B cell (primary cell): ENCODE measurements around the gene MOV10L1. TPM values are rescaled to one million over a fixed set of nuclear protein-coding genes. Genes with fewer than 3 reads are reported as not detected.

ENCODE experiments used
- ATAC-seq: fragments of 200-7000 bp; cut with Tn5 transposase; one replicate; pipeline ENCODE4 v1.10.0; 2021; ENCODE audit warnings: low read depth, mild to moderate bottlenecking, moderate number of reproducible peaks, moderate library complexity
- CTCF ChIA-PET: fragments of 350-600 bp; sonication (Branson Sonifier 250); formaldehyde crosslinking; loops from one replicate; lab custom pipeline; 2021; ENCODE audit warnings: antibody characterized with exemption, inconsistent platforms; lab: Charles Lee
- POLR2A ChIA-PET: fragments of 350-600 bp; sonication (Branson Sonifier 250); formaldehyde crosslinking; loops from one replicate; lab custom pipeline; 2021; ENCODE audit warnings: antibody characterized with exemption; lab: Charles Lee
- DNase-seq: peaks from one replicate; pipeline ENCODE4 v3.0.0; 2013
- H2AFZ ChIP-seq: 2 replicates; pipeline ENCODE4 v1.6.1; 2012; ENCODE audit warnings: mild to moderate bottlenecking, low read depth, low read length; ENCODE audit not compliant: insufficient read depth, poor library complexity, severe bottlenecking
- H3K27ac ChIP-seq, 2 donors: 1 replicate in 1 of 2; 2 replicates in 1 of 2; pipeline ENCODE4 v1.5.1; 2012 to 2013; ENCODE audit warnings: low read length in 2 of 2, mild to moderate bottlenecking in 2 of 2, moderate library complexity in 1 of 2
- H3K27me3 ChIP-seq, 4 experiments: fragments of 200-600 bp in 1 of 4; sonication (generic) in 1 of 4; replicated peaks in 1 of 4; 1 replicate in 2 of 4; 2 replicates in 2 of 4; pipeline versions ENCODE4 v1.6.1 to v1.7.0; 2013 to 2016; ENCODE audit warnings: low read length in 3 of 4, mild to moderate bottlenecking in 2 of 4, mixed read lengths in 1 of 4, moderate library complexity in 1 of 4; ENCODE audit not compliant: insufficient read depth in 4 of 4, control insufficient read depth in 3 of 4; ENCODE audit errors: control extremely low read depth in 1 of 4
- H3K36me3 ChIP-seq, 2 experiments: replicated peaks in 1 of 2; 1 replicate in 1 of 2; 2 replicates in 1 of 2; pipeline versions ENCODE4 v1.6.1 to v1.7.1; 2013; ENCODE audit warnings: low read length in 1 of 2; ENCODE audit not compliant: insufficient read depth in 2 of 2, control insufficient read depth in 1 of 2; ENCODE audit errors: control extremely low read depth in 1 of 2, extremely low read depth in 1 of 2
- H3K4me1 ChIP-seq, 2 donors: fragments of 200-600 bp in 1 of 2; sonication (generic) in 1 of 2; 1 replicate in 1 of 2; 2 replicates in 1 of 2; pipeline versions ENCODE4 v1.5.1 to v1.6.1; 2013 to 2017; ENCODE audit warnings: low read length in 2 of 2; ENCODE audit not compliant: control insufficient read depth in 2 of 2, insufficient read depth in 2 of 2
- H3K4me2 ChIP-seq: replicated peaks from 2 replicates; pipeline ENCODE3; 2012; ENCODE audit warnings: mild to moderate bottlenecking, low read depth, low read length; ENCODE audit not compliant: poor library complexity, severe bottlenecking
- H3K4me3 ChIP-seq, 5 experiments: fragments of 200-600 bp in 1 of 5; sonication (generic) in 1 of 5; 1 replicate in 3 of 5; 2 replicates in 2 of 5; pipeline versions ENCODE4 v1.5.1 to v1.7.0; 2011 to 2016; ENCODE audit warnings: low read length in 4 of 5, mild to moderate bottlenecking in 4 of 5, low read depth in 2 of 5, control low read depth in 1 of 5, moderate library complexity in 1 of 5; ENCODE audit not compliant: insufficient read depth in 1 of 5; ENCODE audit errors: control extremely low read depth in 1 of 5, extremely low read depth in 1 of 5
- H3K79me2 ChIP-seq: fragments of 200-600 bp; sonication (generic); one replicate; pipeline ENCODE4 v1.6.0; 2016; ENCODE audit warnings: low read length; ENCODE audit not compliant: control insufficient read depth, insufficient read depth
- H3K9ac ChIP-seq: fragments of 200-600 bp; sonication (generic); 2 replicates; pipeline ENCODE4 v1.6.1; 2017; ENCODE audit warnings: mild to moderate bottlenecking, low read length, moderate library complexity
- H3K9me3 ChIP-seq, 3 donors: one replicate each; pipeline versions ENCODE4 v1.6.1 to v1.7.1; 2013; ENCODE audit warnings: low read length in 2 of 3; ENCODE audit not compliant: control insufficient read depth in 2 of 3, insufficient read depth in 1 of 3; ENCODE audit errors: control extremely low read depth in 1 of 3
- H4K20me1 ChIP-seq: 2 replicates; pipeline ENCODE4 v1.6.0; 2012; ENCODE audit warnings: mild to moderate bottlenecking, low read length; ENCODE audit not compliant: insufficient read depth, control insufficient read depth, poor library complexity, severe bottlenecking
- H3K27ac Mint-ChIP-seq: one replicate; pipeline ENCODE4 v1.8.0; 2021; ENCODE audit warnings: mixed read lengths
- H3K27me3 Mint-ChIP-seq: one replicate; pipeline ENCODE4 v1.8.0; 2021; ENCODE audit warnings: mixed read lengths
- H3K4me1 Mint-ChIP-seq: one replicate; pipeline ENCODE4 v1.8.0; 2021; ENCODE audit warnings: mixed read lengths
- H3K4me3 Mint-ChIP-seq: one replicate; pipeline ENCODE4 v1.8.0; 2021; ENCODE audit warnings: mixed read lengths
- H3K9me3 Mint-ChIP-seq: one replicate; pipeline ENCODE4 v1.8.0; 2022; ENCODE audit warnings: mixed read lengths; ENCODE audit not compliant: insufficient read depth
- CTCF ChIP-seq: fragments of 200-600 bp; IDR thresholded peaks from one replicate; pipeline ENCODE4 v1.8.0; 2022; ENCODE audit warnings: antibody characterized with exemption, mild to moderate bottlenecking
- EZH2 ChIP-seq: IDR thresholded peaks from 2 replicates; pipeline ENCODE4 v1.6.1; 2012; ENCODE audit warnings: borderline replicate concordance, low read depth, mild to moderate bottlenecking, moderate library complexity, low read length; ENCODE audit not compliant: insufficient read depth, poor library complexity, severe bottlenecking
- WGBS: methylation state at CpG from one replicate; pipeline ENCODE4 v1.1.5; 2013; ENCODE audit warnings: missing lambda C conversion rate; ENCODE audit not compliant: insufficient coverage; 5-methylcytosine and 5-hydroxymethylcytosine counted together
- intact Hi-C: fragments of 100-400 bp; cut with micrococcal nuclease; formaldehyde crosslinking; loops from one replicate; pipeline ENCODE4 v1.10.0; 2022
- polyA plus RNA-seq: library from polyadenylated mRNA; depleted of rRNA; stranded (reverse); fragments of >200 nt; gene quantifications from 2 replicates; pipeline ENCODE4 v1.2.3, GENCODE V29; 2012
- total RNA-seq, 2 donors: library from RNA; stranded (reverse); fragments of 120-200 nt in 1 of 2; gene quantifications; 1 replicate in 1 of 2; 2 replicates in 1 of 2; pipeline versions ENCODE4 v1.2.3 to v1.2.4, GENCODE V29; 2013 to 2022

Gene MOV10L1
- total and polyA plus RNA-seq, 2 donors (not counting 1 experiment from before 2014, with no cell fraction given), result not detected

GRCh38 chr22:50061824-50062355, 27.9 kb upstream of the MOV10L1 start:
- TF ChIP-seq EZH2 (no peak), CTCF (no peak)
- no peak for ATAC-seq
- H3K27ac Mint-ChIP-seq, result no peak overlapping the region
- peaks cover 19% of the 10 kb centered on the region for H3K27me3 Mint-ChIP-seq
- no peak overlapping the region for H3K27ac ChIP-seq
- no peak overlapping the region for H3K9ac ChIP-seq
- peaks cover 4 to 9% of the 10 kb centered on the region in 2 donors for H3K4me1 ChIP-seq
- DNase-seq, result no peak
- H3K4me3 ChIP-seq, result no peak overlapping the region
- no peaks in the 10 kb centered on the region for H3K9me3 ChIP-seq
- no peak overlapping the region for H3K4me3 Mint-ChIP-seq
- H3K36me3 ChIP-seq, result no peaks in the 10 kb centered on the region
- peaks cover 0 to 22% (median 13%) of the 10 kb centered on the region in 4 experiments for H3K27me3 ChIP-seq
- no peak overlapping the region for H2AFZ ChIP-seq
- intact Hi-C loops, result no loop called here
- no peak overlapping the region for H3K4me2 ChIP-seq
- no peaks in the 10 kb centered on the region for H4K20me1 ChIP-seq
- ChIA-PET POLR2A (no interaction called here), CTCF (no interaction called here)
- WGBS, result 64% methylated on average over 13 of the region's 17 CpGs
- no peaks in the 10 kb centered on the region for H3K79me2 ChIP-seq
- H3K4me1 Mint-ChIP-seq, result peaks cover 4% of the 10 kb centered on the region
- no peaks in the 10 kb centered on the region for H3K9me3 Mint-ChIP-seq

- Histone ChIP-seq H3K36me3 (no peaks in the 10 kb centered on the region), H3K9me3 (no peaks in the 10 kb centered on the region), H3K4me1 (peaks cover 4 to 9% of the 10 kb centered on the region in 2 donors), H3K27ac (no peak overlapping the region), H3K27me3 (peaks cover 0 to 17% (median 9%) of the 10 kb centered on the region in 4 experiments), H3K4me3 (no peak overlapping the region), H3K79me2 (no peaks in the 10 kb centered on the region), H4K20me1 (no peaks in the 10 kb centered on the region), H3K9ac (no peak overlapping the region), H3K4me2 (no peak overlapping the region), H2AFZ (no peak overlapping the region)
- TF ChIP-seq EZH2, result no peak
- H3K27me3 Mint-ChIP-seq, result peaks cover 18% of the 10 kb centered on the region
- ChIA-PET CTCF (no interaction called here), POLR2A (no interaction called here)
- H3K4me3 Mint-ChIP-seq, result no peak overlapping the region
- intact Hi-C loops, result no loop called here
- no peak overlapping the region for H3K27ac Mint-ChIP-seq
- DNase-seq (no peak), ATAC-seq (no peak)
- peaks cover 4% of the 10 kb centered on the region for H3K4me1 Mint-ChIP-seq
- H3K9me3 Mint-ChIP-seq, result no peaks in the 10 kb centered on the region
- WGBS, result 92% methylated on average over 19 of the region's 19 CpGs
These were observed 27.2 kb upstream of the MOV10L1 start for GRCh38 chr22:50062509-50063135.
